Loucy (cell line): Measurements from ENCODE around the gene WDR7.

Experiments
- H2AFZ ChIP-seq: fragments of 200-600 bp; sonication (generic); 2 replicates; pipeline ENCODE4 v1.6.0; 2016; ENCODE audit warnings: antibody characterized with exemption, mild to moderate bottlenecking, low read length, moderate library complexity
- H3F3A ChIP-seq: fragments of 200-600 bp; 2 replicates; pipeline ENCODE4 v1.6.0; 2016; ENCODE audit warnings: antibody characterized with exemption, low read depth, mild to moderate bottlenecking
- H3K27me3 ChIP-seq: fragments of 200-600 bp; sonication (generic); 2 replicates; pipeline ENCODE4 v1.6.1; 2014; ENCODE audit warnings: low read length, mild to moderate bottlenecking; ENCODE audit not compliant: insufficient read depth, poor library complexity, severe bottlenecking
- H3K36me3 ChIP-seq: fragments of 200-600 bp; sonication (generic); 2 replicates; pipeline ENCODE4 v1.6.1; 2016; ENCODE audit warnings: low read length; ENCODE audit not compliant: insufficient read depth
- H3K4me1 ChIP-seq: fragments of 200-600 bp; sonication (generic); 2 replicates; pipeline ENCODE4 v1.5.1; 2014; ENCODE audit warnings: low read length, mild to moderate bottlenecking; ENCODE audit not compliant: insufficient read depth, poor library complexity, severe bottlenecking
- H3K4me2 ChIP-seq: fragments of 200-600 bp; sonication (generic); 2 replicates; pipeline ENCODE4 v1.6.0; 2014; ENCODE audit warnings: antibody characterized with exemption, low read length, low read depth, mild to moderate bottlenecking; ENCODE audit not compliant: poor library complexity, severe bottlenecking
- H3K4me3 ChIP-seq: fragments of 200-600 bp; sonication (generic); 2 replicates; pipeline ENCODE4 v1.5.1; 2014; ENCODE audit warnings: low read length, mild to moderate bottlenecking, mixed read lengths; ENCODE audit not compliant: poor library complexity, severe bottlenecking
- H3K79me2 ChIP-seq: fragments of 200-600 bp; sonication (generic); 2 replicates; pipeline ENCODE4 v1.6.1; 2014; ENCODE audit warnings: low read length; ENCODE audit not compliant: insufficient read depth
- H3K9ac ChIP-seq: fragments of 200-600 bp; sonication (generic); 2 replicates; pipeline ENCODE4 v1.6.0; 2014; ENCODE audit warnings: mild to moderate bottlenecking, low read depth, low read length, moderate library complexity; ENCODE audit not compliant: poor library complexity, severe bottlenecking
- H3K9me2 ChIP-seq: fragments of 200-600 bp; sonication (generic); replicated peaks from 2 replicates; pipeline ENCODE4 v1.6.1; 2016; ENCODE audit warnings: low read depth, low read length, mixed read lengths
- H3K9me3 ChIP-seq: fragments of 200-600 bp; sonication (generic); 2 replicates; pipeline ENCODE4 v1.6.1; 2014; ENCODE audit warnings: mild to moderate bottlenecking, antibody characterized with exemption, low read length, low read depth; ENCODE audit not compliant: insufficient read depth
- H4K20me1 ChIP-seq: fragments of 200-600 bp; sonication (generic); 2 replicates; pipeline ENCODE4 v1.6.0; 2014; ENCODE audit warnings: antibody characterized with exemption, low read length, mild to moderate bottlenecking; ENCODE audit not compliant: insufficient read depth, poor library complexity, severe bottlenecking
- EZH2phosphoT487 ChIP-seq: fragments of 200-600 bp; IDR thresholded peaks from 2 replicates; pipeline ENCODE4 v1.6.1; 2018; ENCODE audit warnings: antibody characterized with exemption, mild to moderate bottlenecking, moderate library complexity, borderline replicate concordance
- TF ChIP-seq, protein P1 (sequence below): fragments of 200-600 bp; sonication (generic); conservative IDR thresholded peaks from 2 replicates; pipeline ENCODE4 v1.5.1; 2014; ENCODE audit warnings: mild to moderate bottlenecking, antibody characterized with exemption, low read length

WDR7 gene

DNA sequence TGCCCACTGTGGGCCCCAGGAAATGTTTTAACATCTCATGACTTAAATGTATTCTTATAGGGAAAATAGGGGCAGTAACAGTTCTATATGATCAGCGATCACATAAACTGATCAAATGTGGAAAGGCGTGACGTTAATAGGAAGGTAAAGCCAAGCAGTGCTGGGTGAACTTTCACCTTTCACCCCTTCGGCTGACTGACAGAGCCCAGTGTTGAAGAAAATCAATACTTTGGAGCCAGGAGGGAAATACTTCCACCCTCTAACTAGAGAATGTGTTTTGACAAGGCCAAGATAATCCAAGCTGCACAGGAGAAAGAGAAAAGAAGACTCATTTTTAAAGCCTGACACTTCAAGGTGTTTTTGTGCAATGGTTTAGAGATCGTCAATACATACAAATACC lies 379.3 kb downstream of the WDR7 start:
- no peak overlapping the region for H3K9ac ChIP-seq
- no peak overlapping the region for H3K4me3 ChIP-seq
- H4K20me1 ChIP-seq: no peaks in the 10 kb centered on the region
- H3K4me1 ChIP-seq: no peaks in the 10 kb centered on the region
- H3F3A ChIP-seq: no peaks in the 10 kb centered on the region
- no peaks in the 10 kb centered on the region for H3K9me3 ChIP-seq
- no peak overlapping the region for H2AFZ ChIP-seq
- H3K4me2 ChIP-seq: no peak overlapping the region
- H3K9me2 ChIP-seq: no peaks in the 10 kb centered on the region
- H3K27me3 ChIP-seq: no peaks in the 10 kb centered on the region
- no peaks in the 10 kb centered on the region; the same call in 1 of the 2 replicates for H3K36me3 ChIP-seq
- H3K79me2 ChIP-seq: no peaks in the 10 kb centered on the region
- TF ChIP-seq, protein P1, sequence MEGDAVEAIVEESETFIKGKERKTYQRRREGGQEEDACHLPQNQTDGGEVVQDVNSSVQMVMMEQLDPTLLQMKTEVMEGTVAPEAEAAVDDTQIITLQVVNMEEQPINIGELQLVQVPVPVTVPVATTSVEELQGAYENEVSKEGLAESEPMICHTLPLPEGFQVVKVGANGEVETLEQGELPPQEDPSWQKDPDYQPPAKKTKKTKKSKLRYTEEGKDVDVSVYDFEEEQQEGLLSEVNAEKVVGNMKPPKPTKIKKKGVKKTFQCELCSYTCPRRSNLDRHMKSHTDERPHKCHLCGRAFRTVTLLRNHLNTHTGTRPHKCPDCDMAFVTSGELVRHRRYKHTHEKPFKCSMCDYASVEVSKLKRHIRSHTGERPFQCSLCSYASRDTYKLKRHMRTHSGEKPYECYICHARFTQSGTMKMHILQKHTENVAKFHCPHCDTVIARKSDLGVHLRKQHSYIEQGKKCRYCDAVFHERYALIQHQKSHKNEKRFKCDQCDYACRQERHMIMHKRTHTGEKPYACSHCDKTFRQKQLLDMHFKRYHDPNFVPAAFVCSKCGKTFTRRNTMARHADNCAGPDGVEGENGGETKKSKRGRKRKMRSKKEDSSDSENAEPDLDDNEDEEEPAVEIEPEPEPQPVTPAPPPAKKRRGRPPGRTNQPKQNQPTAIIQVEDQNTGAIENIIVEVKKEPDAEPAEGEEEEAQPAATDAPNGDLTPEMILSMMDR: no peak
- no peak for TF ChIP-seq EZH2phosphoT487

DNA sequence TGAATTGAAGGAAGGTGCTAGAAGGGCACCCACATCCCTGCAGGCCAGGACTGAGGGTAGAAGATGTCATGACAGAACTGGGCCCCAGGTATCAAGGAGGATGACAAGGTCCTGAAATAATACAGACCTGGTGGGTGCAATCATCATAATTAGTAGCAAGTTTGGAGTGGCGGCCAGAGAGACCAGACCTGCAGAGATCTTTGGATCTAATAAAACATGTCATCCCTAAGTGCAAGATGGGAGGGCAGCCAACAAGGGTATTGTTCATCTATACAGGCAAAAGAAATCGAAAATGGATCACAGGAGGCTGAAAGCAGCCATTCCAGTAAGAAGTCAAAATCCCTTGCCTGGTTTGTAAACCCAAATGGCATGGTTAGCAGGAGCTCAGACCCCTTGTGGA lies 384.4 kb downstream of the WDR7 start:
- Histone ChIP-seq H3K4me2 (no peak overlapping the region), H3K9me3 (no peaks in the 10 kb centered on the region), H4K20me1 (no peaks in the 10 kb centered on the region), H3K27me3 (no peaks in the 10 kb centered on the region), H3K36me3 (no peaks in the 10 kb centered on the region), H3K79me2 (no peaks in the 10 kb centered on the region), H3F3A (no peaks in the 10 kb centered on the region), H3K9ac (no peak overlapping the region), H3K9me2 (no peaks in the 10 kb centered on the region), H3K4me3 (no peak overlapping the region), H3K4me1 (no peaks in the 10 kb centered on the region), H2AFZ (no peak overlapping the region)
- TF ChIP-seq, protein P1: no peak
- no peak for TF ChIP-seq EZH2phosphoT487

DNA sequence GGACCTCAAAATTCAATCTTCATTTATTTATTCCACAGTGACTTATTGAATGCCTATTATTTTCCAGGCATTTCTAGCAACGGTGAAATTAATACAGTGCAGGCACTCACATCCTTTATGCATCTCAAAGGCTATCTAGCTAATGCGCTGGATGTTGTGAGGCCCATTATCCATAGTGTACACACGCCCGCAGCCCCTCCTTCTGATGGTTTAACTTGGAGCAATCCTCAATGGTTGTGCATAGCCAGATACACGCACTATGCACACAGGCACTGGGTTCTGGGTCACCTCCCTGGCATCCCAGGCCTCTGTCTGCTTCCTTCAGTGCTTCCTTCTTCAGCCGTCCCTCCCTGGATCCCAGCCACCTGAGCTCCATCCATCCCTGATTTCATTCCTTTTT lies 387.2 kb downstream of the WDR7 start:
- Histone ChIP-seq H3K9ac (no peak overlapping the region), H3F3A (no peaks in the 10 kb centered on the region), H3K9me2 (no peaks in the 10 kb centered on the region), H3K36me3 (no peaks in the 10 kb centered on the region), H3K9me3 (no peaks in the 10 kb centered on the region), H4K20me1 (no peaks in the 10 kb centered on the region), H3K4me2 (no peak overlapping the region), H2AFZ (no peak overlapping the region), H3K4me1 (no peaks in the 10 kb centered on the region), H3K79me2 (no peaks in the 10 kb centered on the region), H3K27me3 (no peaks in the 10 kb centered on the region), H3K4me3 (no peak overlapping the region)
- TF ChIP-seq EZH2phosphoT487: no peak
- TF ChIP-seq, protein P1: no peak
